H9 (cell line): ENCODE measurements around the gene CCDC110. TPM values are rescaled to one million over a fixed set of nuclear protein-coding genes. Genes with fewer than 3 reads are reported as not detected.

Experiments
- DNase-seq: peaks from one replicate; pipeline ENCODE4 v3.0.0-alpha.2; 2017
- H2AFZ ChIP-seq: one replicate; pipeline ENCODE4 v1.6.1; 2013; ENCODE audit warnings: mild to moderate bottlenecking, low read length, control low read depth, moderate library complexity
- H2AK5ac ChIP-seq: 2 replicates; pipeline ENCODE4 v1.6.1; 2013; ENCODE audit warnings: low read length, control low read depth, mixed read lengths; ENCODE audit not compliant: insufficient read length
- H2BK120ac ChIP-seq: one replicate; pipeline ENCODE4 v1.6.1; 2013; ENCODE audit warnings: low read depth, mild to moderate bottlenecking, low read length, control low read depth, inconsistent platforms; ENCODE audit not compliant: poor library complexity, severe bottlenecking
- H2BK12ac ChIP-seq: 2 replicates; pipeline ENCODE4 v1.6.1; 2013; ENCODE audit warnings: low read length, control low read depth, mixed read lengths, low read depth; ENCODE audit not compliant: insufficient read length
- H2BK15ac ChIP-seq: 2 replicates; pipeline ENCODE4 v1.6.1; 2013; ENCODE audit warnings: low read depth, low read length, control low read depth
- H2BK20ac ChIP-seq: one replicate; pipeline ENCODE4 v1.6.1; 2013; ENCODE audit warnings: low read depth, mild to moderate bottlenecking, low read length, control low read depth, inconsistent platforms; ENCODE audit not compliant: poor library complexity, severe bottlenecking
- H2BK5ac ChIP-seq: 2 replicates; pipeline ENCODE4 v1.6.1; 2013; ENCODE audit warnings: low read length, control low read depth, mixed read lengths; ENCODE audit not compliant: insufficient read length
- H3K14ac ChIP-seq: 2 replicates; pipeline ENCODE4 v1.6.1; 2013; ENCODE audit warnings: low read length, control low read depth; ENCODE audit not compliant: insufficient read depth
- H3K18ac ChIP-seq: 2 replicates; pipeline ENCODE4 v1.6.1; 2013; ENCODE audit warnings: low read depth, mild to moderate bottlenecking, mixed read lengths, low read length, control low read depth; ENCODE audit not compliant: insufficient read length
- H3K23ac ChIP-seq: 2 replicates; pipeline ENCODE4 v1.6.1; 2013; ENCODE audit warnings: low read length, control low read depth, mixed read lengths, low read depth; ENCODE audit not compliant: insufficient read length
- H3K23me2 ChIP-seq: 2 replicates; pipeline ENCODE4 v1.6.1; 2013; ENCODE audit warnings: low read depth, mild to moderate bottlenecking, mixed read lengths, low read length, control low read depth; ENCODE audit not compliant: insufficient read length, poor library complexity, severe bottlenecking
- H3K27ac ChIP-seq: 2 replicates; pipeline ENCODE4 v1.5.1; 2013; ENCODE audit warnings: low read length, control low read depth, mixed read lengths, low read depth; ENCODE audit not compliant: insufficient read length
- H3K27me3 ChIP-seq: 2 replicates; pipeline ENCODE4 v1.6.1; 2013; ENCODE audit warnings: low read length, control low read depth, inconsistent platforms; ENCODE audit not compliant: insufficient read depth
- H3K4ac ChIP-seq: 2 replicates; pipeline ENCODE4 v1.6.1; 2013; ENCODE audit warnings: low read depth, mild to moderate bottlenecking, control low read depth, inconsistent platforms, low read length, moderate library complexity
- H3K4me1 ChIP-seq: 2 replicates; pipeline ENCODE4 v1.6.1; 2013; ENCODE audit warnings: low read length, control low read depth, inconsistent platforms; ENCODE audit not compliant: insufficient read depth
- H3K4me2 ChIP-seq: 2 replicates; pipeline ENCODE4 v1.6.1; 2013; ENCODE audit warnings: low read length, control low read depth, mixed read lengths; ENCODE audit not compliant: insufficient read length, insufficient read depth
- H3K56ac ChIP-seq: 2 replicates; pipeline ENCODE4 v1.6.1; 2013; ENCODE audit warnings: low read depth, mild to moderate bottlenecking, mixed read lengths, low read length, control low read depth; ENCODE audit not compliant: insufficient read length
- H3K79me1 ChIP-seq: 2 replicates; pipeline ENCODE4 v1.6.1; 2013; ENCODE audit warnings: low read depth, mild to moderate bottlenecking, moderate library complexity, low read length, control low read depth, inconsistent platforms; ENCODE audit not compliant: insufficient read depth, poor library complexity, severe bottlenecking
- H3K79me2 ChIP-seq: 2 replicates; pipeline ENCODE4 v1.6.1; 2013; ENCODE audit warnings: low read length, control low read depth, inconsistent platforms; ENCODE audit not compliant: insufficient read depth
- H3K9ac ChIP-seq: 2 replicates; pipeline ENCODE4 v1.6.1; 2013; ENCODE audit warnings: low read length, control low read depth, mixed read lengths; ENCODE audit not compliant: insufficient read length; ENCODE audit errors: extremely low read depth
- H3K9me3 ChIP-seq: one replicate; pipeline ENCODE4 v1.6.1; 2013; ENCODE audit warnings: low read depth, low read length, inconsistent platforms; ENCODE audit not compliant: control insufficient read depth
- H3T11ph ChIP-seq: one replicate; pipeline ENCODE4 v1.6.1; 2013; ENCODE audit warnings: mild to moderate bottlenecking, low read length, control low read depth, inconsistent platforms
- H4K20me1 ChIP-seq: one replicate; pipeline ENCODE4 v1.6.1; 2013; ENCODE audit not compliant: control insufficient read depth, insufficient read length, insufficient read depth
- H4K5ac ChIP-seq: 2 replicates; pipeline ENCODE4 v1.6.1; 2013; ENCODE audit warnings: low read depth, mild to moderate bottlenecking, mixed read lengths, low read length, control low read depth; ENCODE audit not compliant: insufficient read length
- H4K8ac ChIP-seq: replicated peaks from 2 replicates; pipeline ENCODE4 v1.6.1; 2013; ENCODE audit warnings: low read length, control low read depth, mixed read lengths, low read depth; ENCODE audit not compliant: insufficient read length
- H4K91ac ChIP-seq: 2 replicates; pipeline ENCODE4 v1.6.1; 2013; ENCODE audit warnings: low read depth, mild to moderate bottlenecking, moderate library complexity, mixed read lengths, low read length, control low read depth; ENCODE audit not compliant: insufficient read length
- H3K27ac Mint-ChIP-seq, 3 experiments: 2 replicates in 2 of 3; 3 replicates in 1 of 3; pipeline ENCODE4 v1.8.0; 2020 to 2021; ENCODE audit warnings: mixed read lengths in 3 of 3, mild to moderate bottlenecking in 1 of 3, moderate library complexity in 1 of 3
- H3K27me3 Mint-ChIP-seq: 2 replicates; pipeline ENCODE4 v1.8.0; 2021; ENCODE audit warnings: low read depth, mild to moderate bottlenecking, moderate library complexity, mixed read lengths
- H3K36me3 Mint-ChIP-seq, 3 experiments: 2 replicates in 2 of 3; 3 replicates in 1 of 3; pipeline ENCODE4 v1.8.0; 2020 to 2021; ENCODE audit warnings: low read depth in 3 of 3, mixed read lengths in 3 of 3; ENCODE audit not compliant: insufficient read depth in 1 of 3
- H3K4me1 Mint-ChIP-seq, 2 experiments: 2 replicates each; pipeline ENCODE4 v1.8.0; 2020; ENCODE audit warnings: mixed read lengths in 2 of 2
- H3K4me3 Mint-ChIP-seq, 2 experiments: 2 replicates in 1 of 2; 3 replicates in 1 of 2; pipeline ENCODE4 v1.8.0; 2020 to 2021; ENCODE audit warnings: mild to moderate bottlenecking in 2 of 2, mixed read lengths in 2 of 2, moderate library complexity in 1 of 2
- H3K9me3 Mint-ChIP-seq, 2 experiments: 2 replicates in 1 of 2; 3 replicates in 1 of 2; pipeline ENCODE4 v1.8.0; 2020; ENCODE audit warnings: mild to moderate bottlenecking in 2 of 2, mixed read lengths in 2 of 2, moderate library complexity in 1 of 2
- CTCF ChIP-seq: fragments of 200-600 bp; sonication (generic); conservative IDR thresholded peaks from 3 replicates; pipeline ENCODE4 v1.8.0; 2021; ENCODE audit warnings: antibody characterized with exemption, mild to moderate bottlenecking
- WGBS: extraction: QIAGEN DNeasy Blood & Tissue Kit; methylation state at CpG from one replicate; pipeline ENCODE4 v1.1.7; 2013; ENCODE audit warnings: missing lambda C conversion rate, low lambda C conversion rate, mixed read lengths; ENCODE audit not compliant: insufficient read length; ENCODE audit errors: extremely low coverage; 5-methylcytosine and 5-hydroxymethylcytosine counted together
- total RNA-seq: library from RNA; stranded (reverse); gene quantifications from 2 replicates; pipeline ENCODE4 v1.2.1, GENCODE V29; 2021

Gene CCDC110
- total RNA-seq, 1 experiment from 2014 or later, result 2.3 TPM

GRCh38 chr4:185426960-185427688, 44.4 kb downstream of the CCDC110 start:
- no peak for TF ChIP-seq CTCF
- no peak overlapping the region for H2AK5ac ChIP-seq
- no peak overlapping the region for H4K91ac ChIP-seq
- H3K56ac ChIP-seq, result no peak overlapping the region
- H3K27me3 ChIP-seq, result no peaks in the 10 kb centered on the region
- H2BK20ac ChIP-seq, result no peak overlapping the region
- no peak overlapping the region for H3K23ac ChIP-seq
- no peaks in the 10 kb centered on the region for H4K20me1 ChIP-seq
- no peaks in the 10 kb centered on the region for H3K27me3 Mint-ChIP-seq
- H3K4me1 ChIP-seq, result no peaks in the 10 kb centered on the region; the same call in 1 of the 2 replicates
- H3K14ac ChIP-seq, result no peak overlapping the region
- H3K4me1 Mint-ChIP-seq, result peaks cover 7 to 9% of the 10 kb centered on the region in 2 experiments
- H2AFZ ChIP-seq, result no peak overlapping the region
- no peak overlapping the region for H2BK15ac ChIP-seq
- no peak overlapping the region for H2BK120ac ChIP-seq
- no peak for DNase-seq
- H3K36me3 Mint-ChIP-seq, result no peaks in the 10 kb centered on the region
- H3K23me2 ChIP-seq, result peaks cover 5% of the 10 kb centered on the region
- H3T11ph ChIP-seq, result no peak overlapping the region
- H4K5ac ChIP-seq, result no peak overlapping the region
- peak overlapping the region; percentile 13 to 34 for H3K4me3 Mint-ChIP-seq
- H3K79me1 ChIP-seq, result peaks cover 2% of the 10 kb centered on the region
- H2BK5ac ChIP-seq, result no peak overlapping the region
- WGBS, result 100% methylated on average over 1 of the region's 22 CpGs
- H3K4me2 ChIP-seq, result no peak overlapping the region
- no peaks in the 10 kb centered on the region for H3K9me3 ChIP-seq
- H3K9ac ChIP-seq, result no peak overlapping the region
- no peaks in the 10 kb centered on the region for H3K79me2 ChIP-seq
- H3K9me3 Mint-ChIP-seq, result no peaks in the 10 kb centered on the region; a peak in 1 of 5 replicates
- H3K4ac ChIP-seq, result no peak overlapping the region
- H4K8ac ChIP-seq, result no peak overlapping the region
- no peak overlapping the region for H3K27ac ChIP-seq
- H3K27ac Mint-ChIP-seq, result no peak overlapping the region
- no peak overlapping the region for H2BK12ac ChIP-seq
- no peak overlapping the region for H3K18ac ChIP-seq
